ENCODE results near the gene KMT2C. TPM values are rescaled to one million over a fixed set of nuclear protein-coding genes. Genes with fewer than 3 reads are reported as not detected.
"Not testable (repeated sequence)": the region's sequence is repeated elsewhere in the genome, so short reads cannot be mapped to it uniquely, and the experiment has no call there.

Gene KMT2C
- polyA plus RNA-seq, 1 donor from 2014 or later: 29.8 TPM

- no peaks in the 10 kb centered on the region for H3K9me2 ChIP-seq (ENCODE audit: insufficient read depth, low read length)
- peaks cover 11% of the 10 kb centered on the region for H3K36me3 ChIP-seq (ENCODE audit: insufficient read depth, low read length)
- H4K20me1 ChIP-seq (ENCODE audit: insufficient read depth): no peaks in the 10 kb centered on the region
- H2AFZ ChIP-seq (ENCODE audit: low read depth, low read length): no peak overlapping the region
- H3K4me2 ChIP-seq (ENCODE audit: low read length): no peak overlapping the region
- H3F3A ChIP-seq (ENCODE audit: insufficient read depth, low read length, poor library complexity, severe bottlenecking): no peaks in the 10 kb centered on the region
- H3K27me3 ChIP-seq (ENCODE audit: insufficient read depth, low read depth, low read length): no peaks in the 10 kb centered on the region
- no peaks in the 10 kb centered on the region for H3K9me3 ChIP-seq (ENCODE audit: low read length)
- no peak overlapping the region for H3K9ac ChIP-seq (ENCODE audit: low read length)
- H3K27ac ChIP-seq (ENCODE audit: low read length): no peak overlapping the region
- peaks cover 21% of the 10 kb centered on the region for H3K79me2 ChIP-seq (replicated peaks; ENCODE audit: insufficient read depth, low read length)
- TF ChIP-seq POLR2AphosphoS5 (IDR thresholded peaks at IDR 0.05): no peak
- no peak for TF ChIP-seq REST (IDR thresholded peaks at IDR 0.05; ENCODE audit: borderline replicate concordance)
- TF ChIP-seq MXI1 (conservative IDR thresholded peaks at IDR 0.05; ENCODE audit: poor library complexity, severe bottlenecking): no peak
- no peak for TF ChIP-seq EP300 (conservative IDR thresholded peaks at IDR 0.05; ENCODE audit: poor library complexity, severe bottlenecking)
- TF ChIP-seq CTCF (IDR thresholded peaks at IDR 0.05; ENCODE audit: poor library complexity, severe bottlenecking): no peak
- TF ChIP-seq EZH2 (IDR thresholded peaks at IDR 0.05; ENCODE audit: borderline replicate concordance, insufficient read depth, low read length, poor library complexity, severe bottlenecking): no peak
- no peak for TF ChIP-seq RAD21 (conservative IDR thresholded peaks at IDR 0.05)
- TF ChIP-seq SMC3 (conservative IDR thresholded peaks at IDR 0.05; ENCODE audit: poor library complexity): no peak
- no peak overlapping the region for H3K4me3 ChIP-seq (ENCODE audit: low read length)
These were observed 81.7 kb downstream of the KMT2C start for GRCh38 chr7:152354061-152354460.

- H3K27me3 ChIP-seq (ENCODE audit: insufficient read depth, low read depth, low read length); H3K27ac ChIP-seq (ENCODE audit: low read length); H4K20me1 ChIP-seq (ENCODE audit: insufficient read depth); H3K9ac ChIP-seq (ENCODE audit: low read length); H3K9me3 ChIP-seq (ENCODE audit: low read length); H3K9me2 ChIP-seq (ENCODE audit: insufficient read depth, low read length); H3K4me3 ChIP-seq (ENCODE audit: low read length); H3K4me2 ChIP-seq (ENCODE audit: low read length); H3F3A ChIP-seq (ENCODE audit: insufficient read depth, low read length, poor library complexity, severe bottlenecking); H2AFZ ChIP-seq (ENCODE audit: low read depth, low read length): not testable (repeated sequence)
- Histone ChIP-seq H3K79me2 (replicated peaks; ENCODE audit: insufficient read depth, low read length) (peaks cover 15% of the 10 kb centered on the region), H3K36me3 (ENCODE audit: insufficient read depth, low read length) (peaks cover 11% of the 10 kb centered on the region)
These were observed 82.5 kb downstream of the KMT2C start for GRCh38 chr7:152353281-152353680.

- Histone ChIP-seq H3K36me3 (ENCODE audit: insufficient read depth, low read length) (peaks cover 11% of the 10 kb centered on the region), H3K79me2 (replicated peaks; ENCODE audit: insufficient read depth, low read length) (peaks cover 23% of the 10 kb centered on the region)
- H3K27me3 ChIP-seq (ENCODE audit: insufficient read depth, low read depth, low read length); H3K27ac ChIP-seq (ENCODE audit: low read length); H3K4me3 ChIP-seq (ENCODE audit: low read length); H3K4me2 ChIP-seq (ENCODE audit: low read length); H3K9ac ChIP-seq (ENCODE audit: low read length); H4K20me1 ChIP-seq (ENCODE audit: insufficient read depth); H3K9me3 ChIP-seq (ENCODE audit: low read length); H2AFZ ChIP-seq (ENCODE audit: low read depth, low read length); H3F3A ChIP-seq (ENCODE audit: insufficient read depth, low read length, poor library complexity, severe bottlenecking); H3K9me2 ChIP-seq (ENCODE audit: insufficient read depth, low read length): not testable (repeated sequence)
These were observed 84.1 kb downstream of the KMT2C start for GRCh38 chr7:152351747-152352146.
